WTC11 (cell line): ENCODE results near the gene CHD6. TPM values are rescaled to one million over a fixed set of nuclear protein-coding genes. Genes with fewer than 3 reads are reported as not detected.
"Not testable (repeated sequence)": the region's sequence is repeated elsewhere in the genome, so short reads cannot be mapped to it uniquely, and the experiment has no call there.

Experiments
- ATAC-seq: fragments of 200-7000 bp; cut with Tn5 transposase; 2 replicates; pipeline ENCODE4 v1.10.0; 2021; ENCODE audit warnings: mild to moderate bottlenecking, moderate library complexity
- CTCF ChIA-PET: fragments of 300-600 bp; sonication (Branson Sonifier 250); formaldehyde crosslinking; loops from one replicate; lab custom pipeline; 2021; ENCODE audit warnings: antibody characterized with exemption; lab: Charles Lee
- POLR2A ChIA-PET: fragments of 350-600 bp; sonication (Branson Sonifier 250); formaldehyde crosslinking; loops from one replicate; lab custom pipeline; 2021; ENCODE audit warnings: antibody characterized with exemption; lab: Charles Lee
- DNase-seq: peaks from one replicate; pipeline ENCODE4 v3.0.0; 2021; ENCODE audit warnings: low spot score
- H3K27ac Mint-ChIP-seq: 2 replicates; pipeline ENCODE4 v1.8.0; 2021; ENCODE audit warnings: mixed read lengths
- H3K27me3 Mint-ChIP-seq: 2 replicates; pipeline ENCODE4 v1.8.0; 2021; ENCODE audit warnings: low read depth, mild to moderate bottlenecking, moderate library complexity, mixed read lengths
- H3K36me3 Mint-ChIP-seq: 2 replicates; pipeline ENCODE4 v1.8.0; 2021; ENCODE audit warnings: mixed read lengths
- H3K4me1 Mint-ChIP-seq: 2 replicates; pipeline ENCODE4 v1.8.0; 2022; ENCODE audit warnings: mixed read lengths
- H3K4me3 Mint-ChIP-seq: 2 replicates; pipeline ENCODE4 v1.8.0; 2021; ENCODE audit warnings: mild to moderate bottlenecking, moderate library complexity, mixed read lengths
- H3K9me3 Mint-ChIP-seq: 2 replicates; pipeline ENCODE4 v1.8.0; 2021; ENCODE audit warnings: mixed read lengths
- AR ChIP-seq: fragments of 250-450 bp; sonication (Bioruptor Pico); IDR thresholded peaks from 2 replicates; pipeline ENCODE4 v1.9.0; 2021; ENCODE audit warnings: mild to moderate bottlenecking
- ATF2 ChIP-seq: sonication (generic); formaldehyde crosslinking; IDR thresholded peaks from 2 replicates; pipeline ENCODE4 v1.8.1; 2022; ENCODE audit warnings: low read depth, missing genetic modification reagents, borderline replicate concordance
- GABPB1 ChIP-seq: sonication (generic); formaldehyde crosslinking; IDR thresholded peaks from 2 replicates; pipeline ENCODE4 v1.8.1; 2023; ENCODE audit warnings: mild to moderate bottlenecking, missing genetic modification reagents
- GTF2I ChIP-seq: fragments of 250-450 bp; sonication (Bioruptor Pico); conservative IDR thresholded peaks from 2 replicates; pipeline ENCODE4 v1.4.0; 2021; ENCODE audit warnings: mild to moderate bottlenecking
- MAX ChIP-seq: sonication (generic); formaldehyde crosslinking; IDR thresholded peaks from 2 replicates; pipeline ENCODE4 v1.8.0; 2022; ENCODE audit warnings: mild to moderate bottlenecking, missing genetic modification reagents
- RORB ChIP-seq: fragments of 250-450 bp; sonication (Bioruptor Pico); IDR thresholded peaks from 2 replicates; pipeline ENCODE4 v1.9.0; 2021; ENCODE audit warnings: mild to moderate bottlenecking
- SP1 ChIP-seq: sonication (generic); formaldehyde crosslinking; conservative IDR thresholded peaks from 2 replicates; pipeline ENCODE4 v1.8.1; 2022; ENCODE audit warnings: missing genetic modification reagents
- USF2 ChIP-seq: sonication (generic); formaldehyde crosslinking; IDR thresholded peaks from 2 replicates; pipeline ENCODE4 v1.8.1; 2023; ENCODE audit warnings: mild to moderate bottlenecking, missing genetic modification reagents, moderate library complexity
- ZNF121 ChIP-seq: sonication (generic); formaldehyde crosslinking; IDR thresholded peaks from 2 replicates; pipeline ENCODE4 v1.8.0; 2023; ENCODE audit warnings: missing genetic modification reagents
- ZNF263 ChIP-seq: sonication (generic); formaldehyde crosslinking; IDR thresholded peaks from 2 replicates; pipeline ENCODE4 v1.8.1; 2022; ENCODE audit warnings: low read depth, mild to moderate bottlenecking, moderate library complexity, missing genetic modification reagents
- total RNA-seq: library from RNA; stranded (reverse); gene quantifications from 3 replicates; pipeline ENCODE4 v1.2.3, GENCODE V29; 2021
- TF ChIP-seq, protein P1 (sequence below): sonication (generic); formaldehyde crosslinking; IDR thresholded peaks from 2 replicates; pipeline ENCODE4 v1.8.1; 2023; ENCODE audit warnings: mild to moderate bottlenecking, moderate library complexity, missing genetic modification reagents

Gene CHD6
- total RNA-seq, 1 experiment from 2014 or later = 52.1 TPM

- Mint-ChIP-seq H3K4me3 (no peak overlapping the region), H3K9me3 (peaks cover 12% of the 10 kb centered on the region), H3K27me3 (no peaks in the 10 kb centered on the region), H3K27ac (no peak overlapping the region), H3K4me1 (peaks cover 2% of the 10 kb centered on the region), H3K36me3 (peaks cover 24% of the 10 kb centered on the region)
- DNase-seq = no peak
- POLR2A ChIA-PET = no interaction called here
- CTCF ChIA-PET = no interaction called here
- TF ChIP-seq GABPB1 (CRISPR knock-in tag) = peak; percentile 51; the same call in 1 of the 2 replicates
- TF ChIP-seq USF2 (CRISPR knock-in tag) = no peak
- no peak for ATAC-seq
These were observed 79.2 kb downstream of the CHD6 start for GRCh38 chr20:41538810-41539596.

DNA sequence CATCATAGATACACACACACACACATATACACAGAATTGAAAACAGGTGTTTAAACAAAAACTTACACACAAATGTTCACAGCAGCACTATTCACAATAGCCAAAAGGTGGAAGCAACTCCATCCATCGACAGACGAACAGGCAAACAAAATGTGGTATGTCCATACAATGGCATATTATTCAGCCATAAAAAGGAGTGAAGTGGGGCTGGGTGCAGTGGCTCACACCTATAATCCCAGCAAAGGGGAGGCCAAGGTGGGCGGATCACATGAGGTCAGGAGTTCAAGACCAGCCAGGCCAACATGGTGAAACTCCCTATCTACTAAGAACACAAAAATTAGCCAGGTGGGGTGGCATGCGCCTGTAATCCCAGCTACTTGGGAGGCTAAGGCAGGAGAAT lies 80.3 kb downstream of the CHD6 start:
- H3K27me3 Mint-ChIP-seq = no peaks in the 10 kb centered on the region
- DNase-seq (no peak), ATAC-seq (no peak)
- ChIA-PET POLR2A (no interaction called here), CTCF (no interaction called here)
- H3K4me3 Mint-ChIP-seq = no peak overlapping the region
- no peak overlapping the region for H3K27ac Mint-ChIP-seq
- peaks cover 12% of the 10 kb centered on the region for H3K9me3 Mint-ChIP-seq
- TF ChIP-seq ATF2 (no peak), GTF2I (CRISPR knock-in tag) (0 out of 2 replicates have a peak, but pooled peaks have one; percentile 18)
- peaks cover 28% of the 10 kb centered on the region for H3K36me3 Mint-ChIP-seq
- H3K4me1 Mint-ChIP-seq = no peaks in the 10 kb centered on the region

DNA sequence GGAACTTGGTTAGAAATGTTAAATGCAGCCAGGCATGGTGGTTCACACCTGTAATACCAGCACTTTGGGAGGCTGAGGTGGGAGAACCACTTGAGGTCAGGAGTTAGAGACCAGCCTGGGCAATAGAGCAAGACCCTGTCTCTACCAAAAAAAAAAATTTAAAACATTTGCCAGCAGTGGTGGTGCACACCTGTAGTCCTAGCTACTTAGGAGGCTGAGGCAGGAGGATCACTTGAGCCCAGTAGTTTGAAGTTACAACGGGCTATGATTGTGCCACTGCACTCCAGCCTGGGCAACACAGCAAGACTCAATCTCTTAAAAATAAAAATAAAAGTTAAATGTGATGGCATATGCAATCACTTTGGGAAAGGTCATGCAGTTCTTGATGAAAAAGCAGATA lies 82.6 kb downstream of the CHD6 start:
- ATAC-seq, POLR2A ChIA-PET, H3K27me3 Mint-ChIP-seq, H3K4me1 Mint-ChIP-seq, H3K27ac Mint-ChIP-seq, CTCF ChIA-PET: not testable (repeated sequence)
- H3K9me3 Mint-ChIP-seq = peaks cover 12% of the 10 kb centered on the region
- TF ChIP-seq ZNF121 (CRISPR knock-in tag) = peak; percentile 76; the same call in 1 of the 2 replicates
- TF ChIP-seq, all 79 proteins: peak for 1; not testable (repeated sequence) for 78
- not testable (repeated sequence) for DNase-seq, H3K4me3 Mint-ChIP-seq
- peaks cover 35% of the 10 kb centered on the region for H3K36me3 Mint-ChIP-seq

DNA sequence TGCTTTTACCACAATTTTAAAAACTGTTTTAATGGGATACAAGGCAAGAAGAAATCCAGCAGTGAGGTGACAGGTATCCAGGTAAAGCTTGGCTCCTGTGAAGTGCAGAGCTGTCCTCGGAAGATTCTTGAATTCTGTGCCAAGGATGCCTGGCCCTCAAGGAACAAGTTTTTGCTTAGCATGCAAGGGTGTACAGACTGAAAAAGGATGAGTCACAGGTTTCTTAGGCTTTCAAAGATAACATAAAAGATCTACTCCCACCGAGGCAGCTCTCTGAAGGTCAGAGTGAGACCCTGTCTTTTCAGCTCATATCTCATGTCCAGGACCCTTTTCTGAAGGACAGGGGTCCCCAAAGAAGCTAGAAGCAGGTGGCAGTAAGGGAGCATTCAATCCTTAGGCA lies 83.3 kb downstream of the CHD6 start:
- Mint-ChIP-seq H3K4me3 (no peak overlapping the region), H3K9me3 (peaks cover 12% of the 10 kb centered on the region), H3K36me3 (peaks cover 32% of the 10 kb centered on the region), H3K27ac (no peak overlapping the region), H3K4me1 (no peaks in the 10 kb centered on the region), H3K27me3 (no peaks in the 10 kb centered on the region)
- TF ChIP-seq RORB (no peak), ZNF263 (CRISPR knock-in tag) (no peak), ZNF121 (CRISPR knock-in tag) (no peak), SP1 (CRISPR knock-in tag) (no peak), MAX (no peak), AR (CRISPR knock-in tag) (no peak)
- TF ChIP-seq, protein P1, sequence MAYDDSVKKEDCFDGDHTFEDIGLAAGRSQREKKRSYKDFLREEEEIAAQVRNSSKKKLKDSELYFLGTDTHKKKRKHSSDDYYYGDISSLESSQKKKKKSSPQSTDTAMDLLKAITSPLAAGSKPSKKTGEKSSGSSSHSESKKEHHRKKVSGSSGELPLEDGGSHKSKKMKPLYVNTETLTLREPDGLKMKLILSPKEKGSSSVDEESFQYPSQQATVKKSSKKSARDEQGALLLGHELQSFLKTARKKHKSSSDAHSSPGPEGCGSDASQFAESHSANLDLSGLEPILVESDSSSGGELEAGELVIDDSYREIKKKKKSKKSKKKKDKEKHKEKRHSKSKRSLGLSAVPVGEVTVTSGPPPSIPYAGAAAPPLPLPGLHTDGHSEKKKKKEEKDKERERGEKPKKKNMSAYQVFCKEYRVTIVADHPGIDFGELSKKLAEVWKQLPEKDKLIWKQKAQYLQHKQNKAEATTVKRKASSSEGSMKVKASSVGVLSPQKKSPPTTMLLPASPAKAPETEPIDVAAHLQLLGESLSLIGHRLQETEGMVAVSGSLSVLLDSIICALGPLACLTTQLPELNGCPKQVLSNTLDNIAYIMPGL = no peak
- no peak for ATAC-seq
- no peak for DNase-seq
- ChIA-PET POLR2A (no interaction called here), CTCF (interaction anchor here (1.2 kb wide), 1 partner anchor 9 kb away, joined by 3 read pairs; no protein-coding TSS in a partner anchor)
